HepG2 (cell line): ENCODE results near the gene DDRGK1. TPM values are rescaled to one million over a fixed set of nuclear protein-coding genes. Genes with fewer than 3 reads are reported as not detected.

Experiments used
- ATM ChIP-seq: fragments of 450-650 bp; IDR thresholded peaks from 2 replicates; pipeline ENCODE4 v1.7.1; 2017; ENCODE audit warnings: mild to moderate bottlenecking, borderline replicate concordance
- EED ChIP-seq: sonication (generic); formaldehyde crosslinking; IDR thresholded peaks from 2 replicates; pipeline ENCODE4 v1.5.0; 2020; ENCODE audit warnings: mild to moderate bottlenecking, missing genetic modification reagents
- HDAC6 ChIP-seq: fragments of 200-600 bp; sonication (generic); IDR thresholded peaks from 2 replicates; pipeline ENCODE4 v1.7.0; 2017; ENCODE audit warnings: mild to moderate bottlenecking, antibody characterized with exemption, low read length, low read depth
- IRF2 ChIP-seq: IDR thresholded peaks from 2 replicates; pipeline ENCODE4 v1.6.1; 2018; ENCODE audit warnings: missing genetic modification reagents, missing compliant biosample characterization
- MXI1 ChIP-seq: IDR thresholded peaks from 3 replicates; pipeline ENCODE4 v1.6.1; 2012; ENCODE audit warnings: low read depth, low read length, inconsistent platforms, borderline replicate concordance
- PHF5A ChIP-seq: IDR thresholded peaks from one replicate; pipeline ENCODE4 v1.6.1; 2018; ENCODE audit warnings: low read depth, missing genetic modification reagents; ENCODE audit not compliant: unreplicated experiment
- PREB ChIP-seq: sonication (generic); formaldehyde crosslinking; IDR thresholded peaks from 2 replicates; pipeline ENCODE4 v1.4.0; 2020; ENCODE audit warnings: missing genetic modification reagents
- ZNF354B ChIP-seq: sonication (generic); formaldehyde crosslinking; IDR thresholded peaks from 2 replicates; pipeline ENCODE4 v1.8.0; 2022; ENCODE audit warnings: mild to moderate bottlenecking, missing genetic modification reagents
- ZNF550 ChIP-seq: sonication (generic); formaldehyde crosslinking; IDR thresholded peaks from 2 replicates; pipeline ENCODE4 v1.4.0; 2020; ENCODE audit warnings: mild to moderate bottlenecking, missing genetic modification reagents, borderline replicate concordance
- ZNF646 ChIP-seq: sonication (generic); formaldehyde crosslinking; IDR thresholded peaks from 2 replicates; pipeline ENCODE4 v1.9.0; 2021; ENCODE audit warnings: mild to moderate bottlenecking, missing genetic modification reagents
- ZNF724P ChIP-seq: sonication (generic); formaldehyde crosslinking; IDR thresholded peaks from 2 replicates; pipeline ENCODE4 v1.8.0; 2022; ENCODE audit warnings: missing genetic modification reagents, borderline replicate concordance
- ZNF841 ChIP-seq: sonication (generic); formaldehyde crosslinking; IDR thresholded peaks from 2 replicates; pipeline ENCODE4 v1.8.1; 2023; ENCODE audit warnings: missing genetic modification reagents, borderline replicate concordance
- ZSCAN5A ChIP-seq: sonication (generic); formaldehyde crosslinking; IDR thresholded peaks from 2 replicates; pipeline ENCODE4 v1.8.0; 2022; ENCODE audit warnings: mild to moderate bottlenecking, missing genetic modification reagents, borderline replicate concordance
- polyA plus RNA-seq, 8 experiments: library from polyadenylated mRNA; depleted of rRNA in 3 of 8; stranded (reverse) in 7 of 8; unstranded in 1 of 8; fragments of >200 nt; fragmentation: Illumina TruSeq in 4 of 8; extraction: Trizol in 4 of 8; gene quantifications; 2 replicates each; pipeline versions ENCODE4 v1.2.1 to v1.2.3, GENCODE V29; 2011 to 2016; ENCODE audit warnings: low read depth in 4 of 8, missing spikeins in 1 of 8, mixed read lengths in 1 of 8; ENCODE audit not compliant: insufficient read depth in 1 of 8
- total RNA-seq, 5 experiments: library from RNA; depleted of rRNA; stranded (reverse); fragments of >200 nt; fragmentation: Illumina TruSeq; extraction: Trizol; gene quantifications; 2 replicates each; pipeline ENCODE4 v1.2.3, GENCODE V29; 2016; ENCODE audit warnings: low read depth in 1 of 5
- TF ChIP-seq, protein P1 (sequence below): sonication (generic); formaldehyde crosslinking; conservative IDR thresholded peaks from 2 replicates; pipeline ENCODE4 v1.4.0; 2020; ENCODE audit warnings: mild to moderate bottlenecking, missing genetic modification reagents, moderate library complexity

Gene DDRGK1
- total and polyA plus RNA-seq, 2 of the 13 experiments (the other 11 are each of a cell fraction or from before 2014, with no cell fraction given) = 96.7 to 149 TPM

DNA sequence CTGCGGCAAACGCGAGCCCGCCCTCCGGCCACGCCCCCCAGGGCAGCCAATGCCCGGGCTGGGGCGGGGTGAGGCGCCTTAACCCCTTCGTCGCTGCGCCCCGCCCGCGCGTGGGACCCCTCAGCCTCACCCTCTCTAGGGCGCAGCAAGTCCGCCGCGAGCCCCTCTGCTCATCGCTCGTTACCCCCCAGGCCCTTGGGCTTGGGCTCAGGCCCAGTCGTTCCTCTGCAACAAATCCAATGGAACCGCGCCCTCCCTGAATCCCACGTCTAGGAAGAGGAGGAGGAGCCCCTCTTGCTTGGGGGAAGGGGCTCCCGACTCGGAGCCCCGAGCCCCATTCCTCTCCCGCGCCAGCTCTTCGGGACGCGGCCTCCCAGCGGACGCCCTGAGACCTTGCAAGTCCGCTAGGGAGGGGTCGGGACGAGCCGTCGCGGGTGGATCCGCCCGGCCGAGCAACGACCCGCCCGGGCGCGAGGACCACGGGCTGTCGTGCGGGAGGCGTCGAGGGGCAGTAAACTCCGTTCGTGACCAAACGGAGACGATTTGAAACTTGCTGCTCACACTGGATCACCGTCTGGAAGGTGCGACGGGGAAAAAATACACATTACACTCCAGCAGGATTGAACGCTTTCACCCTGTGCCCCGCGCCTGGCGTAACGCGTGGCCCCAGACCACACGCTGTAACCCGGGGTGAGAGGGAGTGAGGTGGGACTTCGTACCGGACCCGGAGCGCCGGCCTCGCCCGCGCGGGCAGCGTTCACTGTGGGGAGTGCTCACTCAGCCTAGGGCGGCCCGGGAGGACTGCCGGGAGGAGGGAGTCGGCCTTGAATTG is 30.7 kb downstream of the DDRGK1 start (continued):
- TF ChIP-seq ZNF724P (peak; percentile 87), ZNF354B (CRISPR knock-in tag) (peak; percentile 71; the same call in 1 of the 2 replicates), PHF5A (peak; percentile 56), ZSCAN5A (peak; percentile 85; the same call in 1 of the 2 replicates), MXI1 (peak; percentile 76; the same call in 2 of the 3 replicates), ZNF550 (peak; percentile 87; the same call in 1 of the 2 replicates), EED (CRISPR knock-in tag) (peak; percentile 98), IRF2 (CRISPR knock-in tag) (peak; percentile 47), HDAC6 (no peak; the same call in 1 of the 2 replicates), PREB (CRISPR knock-in tag) (peak; percentile 26; the same call in 1 of the 2 replicates), ZNF646 (CRISPR knock-in tag) (peak; percentile 85), ZNF841 (CRISPR knock-in tag) (0 out of 2 replicates have a peak, but pooled peaks have one; percentile 51), ATM (no peak)
- TF ChIP-seq, protein P1, sequence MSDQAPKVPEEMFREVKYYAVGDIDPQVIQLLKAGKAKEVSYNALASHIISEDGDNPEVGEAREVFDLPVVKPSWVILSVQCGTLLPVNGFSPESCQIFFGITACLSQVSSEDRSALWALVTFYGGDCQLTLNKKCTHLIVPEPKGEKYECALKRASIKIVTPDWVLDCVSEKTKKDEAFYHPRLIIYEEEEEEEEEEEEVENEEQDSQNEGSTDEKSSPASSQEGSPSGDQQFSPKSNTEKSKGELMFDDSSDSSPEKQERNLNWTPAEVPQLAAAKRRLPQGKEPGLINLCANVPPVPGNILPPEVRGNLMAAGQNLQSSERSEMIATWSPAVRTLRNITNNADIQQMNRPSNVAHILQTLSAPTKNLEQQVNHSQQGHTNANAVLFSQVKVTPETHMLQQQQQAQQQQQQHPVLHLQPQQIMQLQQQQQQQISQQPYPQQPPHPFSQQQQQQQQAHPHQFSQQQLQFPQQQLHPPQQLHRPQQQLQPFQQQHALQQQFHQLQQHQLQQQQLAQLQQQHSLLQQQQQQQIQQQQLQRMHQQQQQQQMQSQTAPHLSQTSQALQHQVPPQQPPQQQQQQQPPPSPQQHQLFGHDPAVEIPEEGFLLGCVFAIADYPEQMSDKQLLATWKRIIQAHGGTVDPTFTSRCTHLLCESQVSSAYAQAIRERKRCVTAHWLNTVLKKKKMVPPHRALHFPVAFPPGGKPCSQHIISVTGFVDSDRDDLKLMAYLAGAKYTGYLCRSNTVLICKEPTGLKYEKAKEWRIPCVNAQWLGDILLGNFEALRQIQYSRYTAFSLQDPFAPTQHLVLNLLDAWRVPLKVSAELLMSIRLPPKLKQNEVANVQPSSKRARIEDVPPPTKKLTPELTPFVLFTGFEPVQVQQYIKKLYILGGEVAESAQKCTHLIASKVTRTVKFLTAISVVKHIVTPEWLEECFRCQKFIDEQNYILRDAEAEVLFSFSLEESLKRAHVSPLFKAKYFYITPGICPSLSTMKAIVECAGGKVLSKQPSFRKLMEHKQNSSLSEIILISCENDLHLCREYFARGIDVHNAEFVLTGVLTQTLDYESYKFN (CRISPR knock-in tag) = peak; percentile 75
